H1 (cell line): ENCODE measurements around the gene PRKAG1. TPM values are rescaled to one million over a fixed set of nuclear protein-coding genes. Genes with fewer than 3 reads are reported as not detected.

Source experiments
- BACH1 ChIP-seq: IDR thresholded peaks from 2 replicates; pipeline ENCODE4 v1.6.1; 2012; ENCODE audit warnings: low read length, improper control_type of control experiment
- CHD1 ChIP-seq: IDR thresholded peaks from 2 replicates; pipeline ENCODE4 v1.6.1; 2012; ENCODE audit warnings: low read depth, low read length, improper control_type of control experiment
- CTBP2 ChIP-seq: IDR thresholded peaks from 2 replicates; pipeline ENCODE4 v1.7.0; 2011; ENCODE audit warnings: borderline replicate concordance, mild to moderate bottlenecking, moderate library complexity, mixed read lengths, low read length; ENCODE audit not compliant: insufficient read depth, insufficient read length
- EGR1 ChIP-seq: IDR thresholded peaks from 2 replicates; pipeline ENCODE4 v1.6.1; 2011; ENCODE audit warnings: low read depth, low read length, borderline replicate concordance
- NANOG ChIP-seq: IDR thresholded peaks from 2 replicates; pipeline ENCODE4 v1.6.1; 2011; ENCODE audit warnings: low read length, low read depth, mild to moderate bottlenecking, inconsistent platforms; ENCODE audit not compliant: insufficient read depth, poor library complexity, severe bottlenecking
- PHF8 ChIP-seq: fragments of 200-600 bp; sonication (generic); conservative IDR thresholded peaks from 2 replicates; pipeline ENCODE4 v1.7.1; 2012; ENCODE audit warnings: low read depth, mild to moderate bottlenecking, inconsistent platforms, low read length, moderate library complexity
- SP1 ChIP-seq: IDR thresholded peaks from 2 replicates; pipeline ENCODE4 v1.6.1; 2011; ENCODE audit warnings: low read depth, low read length
- polyA plus RNA-seq, 7 experiments: library from polyadenylated mRNA; depleted of rRNA in 3 of 7; stranded (reverse) in 5 of 7; unstranded in 2 of 7; fragments of >200 nt in 5 of 7; fragments of 200-250 nt in 2 of 7; gene quantifications; 1 replicate in 5 of 7; 2 replicates in 1 of 7; 4 replicates in 1 of 7; pipeline versions ENCODE4 v1.2.1 to v1.2.3, GENCODE V29; 2011 to 2013; ENCODE audit warnings: missing spikeins in 2 of 7, mixed read lengths in 2 of 7
- total RNA-seq: library from RNA; stranded (reverse); fragmentation: NEBNext Ultra II Directional; extraction: Animal tissue kit (Norgen Biotek cat#: 25700); gene quantifications from 2 replicates; pipeline ENCODE4 v1.2.1, GENCODE V29; 2021

PRKAG1 gene
- total and polyA plus RNA-seq, 2 of the 8 experiments (the other 6 are each of a cell fraction or from before 2014, with no cell fraction given) = 38.6 to 57.5 TPM

GRCh38 chr12:49026678-49027480 lies 8.3 kb upstream of the PRKAG1 start (continued):
- no peak for TF ChIP-seq PHF8
- no peak for TF ChIP-seq SP1
- TF ChIP-seq EGR1 = no peak
- no peak for TF ChIP-seq CHD1
- no peak for TF ChIP-seq NANOG
- TF ChIP-seq CTBP2 = no peak
- no peak for TF ChIP-seq BACH1
- TF ChIP-seq, all 59 proteins: peak for 0
